Liver (tissue), 9 donors: ENCODE data around the gene DNAJC7. TPM values are rescaled to one million over a fixed set of nuclear protein-coding genes. Genes with fewer than 3 reads are reported as not detected.
"Not testable (repeated sequence)": the region's sequence is repeated elsewhere in the genome, so short reads cannot be mapped to it uniquely, and the experiment has no call there.

Source experiments
- DNase-seq: peaks from one replicate; pipeline ENCODE4 v3.0.0-alpha.2; 2017; ENCODE audit warnings: low spot score
- H3K27ac ChIP-seq, 2 donors: one replicate each; pipeline ENCODE4 v1.7.0; 2013; ENCODE audit warnings: inconsistent platforms in 2 of 2, low read length in 2 of 2, control low read depth in 1 of 2, low read depth in 1 of 2, mild to moderate bottlenecking in 1 of 2
- H3K27me3 ChIP-seq, 4 donors: one replicate each; pipeline versions ENCODE4 v1.6.1 to v1.7.0; 2013; ENCODE audit warnings: low read length in 3 of 4, inconsistent platforms in 1 of 4, mild to moderate bottlenecking in 1 of 4, moderate library complexity in 1 of 4; ENCODE audit not compliant: control insufficient read depth in 4 of 4, insufficient read depth in 4 of 4
- H3K36me3 ChIP-seq, 4 donors: one replicate each; pipeline versions ENCODE4 v1.6.1 to v1.7.0; 2013; ENCODE audit warnings: low read length in 3 of 4, mild to moderate bottlenecking in 3 of 4, low read depth in 1 of 4, moderate library complexity in 1 of 4; ENCODE audit not compliant: control insufficient read depth in 4 of 4, insufficient read depth in 3 of 4
- H3K4me1 ChIP-seq, 4 donors: one replicate each; pipeline versions ENCODE4 v1.6.1 to v1.7.0; 2013; ENCODE audit warnings: low read length in 3 of 4, mild to moderate bottlenecking in 3 of 4, moderate library complexity in 1 of 4; ENCODE audit not compliant: control insufficient read depth in 4 of 4, insufficient read depth in 4 of 4
- H3K4me3 ChIP-seq, 3 donors: one replicate each; pipeline versions ENCODE4 v1.6.1 to v1.7.0; 2013; ENCODE audit warnings: low read length in 3 of 3, control low read depth in 1 of 3, low read depth in 1 of 3, mild to moderate bottlenecking in 1 of 3
- H3K9ac ChIP-seq, 2 donors: one replicate each; pipeline ENCODE4 v1.7.0; 2013; ENCODE audit warnings: low read length in 2 of 2, mild to moderate bottlenecking in 2 of 2, moderate library complexity in 2 of 2, control low read depth in 1 of 2, low read depth in 1 of 2
- H3K9me3 ChIP-seq, 4 donors: one replicate each; pipeline versions ENCODE4 v1.6.1 to v1.7.0; 2013; ENCODE audit warnings: low read length in 3 of 4; ENCODE audit not compliant: control insufficient read depth in 4 of 4
- ATF3 ChIP-seq: IDR thresholded peaks from 2 replicates; pipeline ENCODE4 v1.6.1; 2016; ENCODE audit warnings: antibody characterized with exemption
- CTCF ChIP-seq: fragments of 150-350 bp; IDR thresholded peaks from 2 replicates; pipeline ENCODE4 v1.5.1; 2017; ENCODE audit warnings: improper control_type of control experiment, low read depth, low read length; ENCODE audit not compliant: missing input control
- EGR1 ChIP-seq, 2 donors: IDR thresholded peaks; 2 replicates each; pipeline ENCODE4 v1.6.1; 2016 to 2018; ENCODE audit warnings: antibody characterized with exemption in 2 of 2, low read depth in 2 of 2
- FOXA1 ChIP-seq: IDR thresholded peaks from 2 replicates; pipeline ENCODE4 v1.6.1; 2016; ENCODE audit warnings: antibody characterized with exemption
- FOXA2 ChIP-seq: IDR thresholded peaks from 2 replicates; pipeline ENCODE4 v1.6.1; 2016; ENCODE audit warnings: antibody characterized with exemption
- GABPA ChIP-seq, 2 donors: IDR thresholded peaks in 1 of 2; conservative IDR thresholded peaks in 1 of 2; 2 replicates each; pipeline ENCODE4 v1.6.1; 2016; ENCODE audit warnings: antibody characterized with exemption in 2 of 2, mild to moderate bottlenecking in 1 of 2, moderate library complexity in 1 of 2
- HNF4A ChIP-seq, 2 donors: conservative IDR thresholded peaks; 2 replicates each; pipeline ENCODE4 v1.6.1; 2016; ENCODE audit warnings: antibody characterized with exemption in 2 of 2, mild to moderate bottlenecking in 2 of 2
- HNF4G ChIP-seq: IDR thresholded peaks from 2 replicates; pipeline ENCODE4 v1.6.1; 2016; ENCODE audit warnings: antibody characterized with exemption
- JUND ChIP-seq, 2 donors: IDR thresholded peaks; 2 replicates each; pipeline ENCODE4 v1.6.1; 2016; ENCODE audit warnings: antibody characterized with exemption in 2 of 2
- RAD21 ChIP-seq, 2 donors: IDR thresholded peaks; 2 replicates each; pipeline ENCODE4 v1.6.1; 2016; ENCODE audit warnings: antibody characterized with exemption in 2 of 2, mild to moderate bottlenecking in 2 of 2
- RXRA ChIP-seq, 2 donors: IDR thresholded peaks; 2 replicates each; pipeline ENCODE4 v1.6.1; 2017 to 2018; ENCODE audit warnings: antibody characterized with exemption in 2 of 2, mild to moderate bottlenecking in 1 of 2
- SP1 ChIP-seq: IDR thresholded peaks from 2 replicates; pipeline ENCODE4 v1.6.1; 2018; ENCODE audit warnings: antibody characterized with exemption, mild to moderate bottlenecking
- TAF1 ChIP-seq: conservative IDR thresholded peaks from 2 replicates; pipeline ENCODE4 v1.6.1; 2016; ENCODE audit warnings: antibody characterized with exemption, mild to moderate bottlenecking
- YY1 ChIP-seq: IDR thresholded peaks from 2 replicates; pipeline ENCODE4 v1.6.1; 2016; ENCODE audit warnings: antibody characterized with exemption, mild to moderate bottlenecking
- ZBTB33 ChIP-seq: IDR thresholded peaks from 2 replicates; pipeline ENCODE4 v1.6.1; 2016; ENCODE audit warnings: antibody characterized with exemption
- WGBS: extraction: QIAGEN DNeasy Blood & Tissue Kit; methylation state at CpG from one replicate; pipeline ENCODE4 v1.1.7; 2013; 5-methylcytosine and 5-hydroxymethylcytosine counted together
- polyA plus RNA-seq, 2 donors: library from polyadenylated mRNA; stranded (reverse) in 1 of 2; unstranded in 1 of 2; fragments of 200-250 nt in 1 of 2; fragments of >200 nt in 1 of 2; fragmentation: Nextera tagmentation in 1 of 2; extraction: Ambion mirVana in 1 of 2; gene quantifications; one replicate each; pipeline versions ENCODE4 v1.2.1 to v1.2.3, GENCODE V29; 2013 to 2015
- total RNA-seq, 2 donors: library from RNA; depleted of rRNA; stranded (reverse); fragments of >200 nt; gene quantifications; one replicate each; pipeline ENCODE4 v1.2.3, GENCODE V29; 2014
- donor health status: healthy.
- donor health status: healthy.
- donor health status: healthy.
- donor health status: healthy.
- donor health status: healthy.

The DNAJC7 gene
- total and polyA plus RNA-seq, 4 donors = 28.7 to 33.9 (median 30.6) TPM

- 52% methylated on average over 2 of the region's 2 CpGs for WGBS
- Histone ChIP-seq H3K27me3 (no peaks in the 10 kb centered on the region), H3K4me1 (peaks cover 2 to 16% (median 6%) of the 10 kb centered on the region in 4 donors), H3K9ac (no peak overlapping the region), H3K4me3 (no peak overlapping the region), H3K9me3 (no peaks in the 10 kb centered on the region), H3K36me3 (no peaks in the 10 kb centered on the region), H3K27ac (no peak overlapping the region)
- TF ChIP-seq YY1 = no peak
- no peak for TF ChIP-seq FOXA1
- no peak for TF ChIP-seq EGR1 (IDR thresholded peaks at IDR 0.05; ENCODE audit: low read depth in 2 of 2)
- no peak for TF ChIP-seq SP1
- TF ChIP-seq HNF4G = no peak
- TF ChIP-seq FOXA2 = no peak
- TF ChIP-seq CTCF = no peak
- TF ChIP-seq GABPA (IDR thresholded peaks at IDR 0.05 in 1 of 2, conservative IDR thresholded peaks at IDR 0.05 in 1 of 2) = no peak
- no peak for DNase-seq
Measured at GRCh38 chr17:41932816-41933389, 84.3 kb downstream of the DNAJC7 start.

- not testable (repeated sequence) for DNase-seq, H3K27ac ChIP-seq, H3K4me3 ChIP-seq, H3K36me3 ChIP-seq, H3K27me3 ChIP-seq, H3K9me3 ChIP-seq, H3K4me1 ChIP-seq, H3K9ac ChIP-seq
- 91% methylated on average over 4 of the region's 4 CpGs for WGBS
Measured at GRCh38 chr17:41931715-41932114, 85.5 kb downstream of the DNAJC7 start.

GRCh38 chr17:41930833-41931156, 86.4 kb downstream of the DNAJC7 start:
- not testable (repeated sequence) for H3K4me1 ChIP-seq, H3K36me3 ChIP-seq, H3K27me3 ChIP-seq, H3K9me3 ChIP-seq, H3K9ac ChIP-seq, DNase-seq
- 55% methylated on average over 18 of the region's 18 CpGs for WGBS
- peak overlapping the region; percentile 87 to 96 for H3K27ac ChIP-seq
- H3K4me3 ChIP-seq = peak overlapping the region; percentile 39 to 64 (median 55)

- peak; percentile 95 for DNase-seq
- Histone ChIP-seq H3K9ac (peak within 1 kb of the TSS; percentile 62 to 89), H3K27ac (peak within 1 kb of the TSS; percentile 87 to 96), H3K4me3 (peak within 1 kb of the TSS; percentile 39 to 76 (median 73)), H3K9me3 (no peaks in the 10 kb centered on the region), H3K36me3 (no peaks in the 10 kb centered on the region), H3K27me3 (no peaks in the 10 kb centered on the region), H3K4me1 (peaks cover 0 to 10% (median 1%) of the 10 kb centered on the region in 4 donors)
- WGBS = 2% methylated on average over 43 of the region's 43 CpGs
- TF ChIP-seq FOXA2 (peak; percentile 74), RXRA (IDR thresholded peaks at IDR 0.05) (peak; percentile 77 to 94), HNF4A (conservative IDR thresholded peaks at IDR 0.05) (peak; percentile 54 to 83), ZBTB33 (peak; percentile 85), YY1 (peak; percentile 95), JUND (IDR thresholded peaks at IDR 0.05) (peak; percentile 13 to 62), CTCF (peak; percentile 71), RAD21 (IDR thresholded peaks at IDR 0.05) (peak; percentile 72 to 78), TAF1 (peak; percentile 63), FOXA1 (peak; percentile 85), ATF3 (peak; percentile 28), SP1 (peak; percentile 81), EGR1 (IDR thresholded peaks at IDR 0.05; ENCODE audit: low read depth in 2 of 2) (peak; percentile 90 to 92)
Measured at GRCh38 chr17:41930009-41930832, 87.0 kb downstream of the DNAJC7 start, which contains the start of gene ODAD4. TSS of gene ODAD4 (plus strand) at chr17:41930617. CDS start at chr17:41930724, 107 bp downstream.
